Stimulated activated CD8-positive, alpha-beta memory T cell treated with anti-CD3 and anti-CD28 coated beads, Interleukin-7, amount 100 ng/mL, for 4 hours (primary cell): ENCODE results near the gene NEB.
A peak's percentile ranks its signal among the peaks of the same experiment; 100 is the strongest.
"Not testable (repeated sequence)": the region's sequence is repeated elsewhere in the genome, so short reads cannot be mapped to it uniquely, and the experiment has no call there.

Source experiments
- DNase-seq, 2 donors: peaks; one replicate each; pipeline ENCODE4 v3.0.0-alpha.2; 2020; ENCODE audit warnings: low read depth in 2 of 2

The NEB gene

GRCh38 chr2:151698134-151698533 is 36.1 kb downstream of the NEB start:
- not testable (repeated sequence) for DNase-seq

- no peak for DNase-seq
These were observed 38.5 kb downstream of the NEB start for GRCh38 chr2:151695778-151696177.

GRCh38 chr2:151691631-151692030 is 42.6 kb downstream of the NEB start:
- no peak for DNase-seq

GRCh38 chr2:151688719-151689118 is 45.6 kb downstream of the NEB start:
- DNase-seq: no peak

GRCh38 chr2:151682459-151683003 is 51.7 kb downstream of the NEB start:
- DNase-seq: no peak

- no peak for DNase-seq
These were observed 53.2 kb downstream of the NEB start for GRCh38 chr2:151681051-151681450.

GRCh38 chr2:151679994-151680393 is 54.3 kb downstream of the NEB start:
- DNase-seq: no peak

- no peak for DNase-seq
These were observed 55.4 kb downstream of the NEB start for GRCh38 chr2:151678849-151679248.

- DNase-seq: no peak
These were observed 61.3 kb downstream of the NEB start for GRCh38 chr2:151673016-151673415.

- no peak for DNase-seq
These were observed 62.0 kb downstream of the NEB start for GRCh38 chr2:151672277-151672676.

- no peak for DNase-seq
These were observed 63.3 kb downstream of the NEB start for GRCh38 chr2:151670846-151671597.

GRCh38 chr2:151670346-151670745 is 63.9 kb downstream of the NEB start:
- no peak for DNase-seq

- peak; percentile 15 to 17 for DNase-seq
These were observed 64.6 kb downstream of the NEB start for GRCh38 chr2:151669585-151670081.

GRCh38 chr2:151668737-151669136 is 65.5 kb downstream of the NEB start:
- no peak for DNase-seq

GRCh38 chr2:151665959-151666358 is 68.3 kb downstream of the NEB start:
- DNase-seq: no peak

- DNase-seq: no peak
These were observed 69.8 kb downstream of the NEB start for GRCh38 chr2:151664520-151664919.

- no peak for DNase-seq
These were observed 72.7 kb downstream of the NEB start for GRCh38 chr2:151661625-151662024.

- no peak for DNase-seq
These were observed 76.2 kb downstream of the NEB start for GRCh38 chr2:151658081-151658480.

GRCh38 chr2:151657667-151658076 is 76.6 kb downstream of the NEB start:
- no peak for DNase-seq

- no peak for DNase-seq
These were observed 78.4 kb downstream of the NEB start for GRCh38 chr2:151655663-151656398.

- DNase-seq: no peak
These were observed 79.4 kb downstream of the NEB start for GRCh38 chr2:151654891-151655290.

GRCh38 chr2:151654085-151654484 is 80.2 kb downstream of the NEB start:
- DNase-seq: no peak

- no peak for DNase-seq
These were observed 83.0 kb downstream of the NEB start for GRCh38 chr2:151651274-151651673.
